Activated T-helper 17 cell treated with anti-CD3 and anti-CD28 coated beads, Interleukin-2, amount 50 U/mL, for 72 hours (primary cell): ENCODE results near the gene AZIN2. TPM values are rescaled to one million over a fixed set of nuclear protein-coding genes. Genes with fewer than 3 reads are reported as not detected.
A peak's percentile ranks its signal among the peaks of the same experiment; 100 is the strongest.
"Not testable (repeated sequence)": the region's sequence is repeated elsewhere in the genome, so short reads cannot be mapped to it uniquely, and the experiment has no call there.

Source experiments
- ATAC-seq: fragments of 150-1000 bp; cut with Tn5 transposase; replicated peaks from 2 replicates; pipeline ENCODE4 v1.10.0; 2021; ENCODE audit warnings: mild to moderate bottlenecking, moderate library complexity
- H3K27ac Mint-ChIP-seq: one replicate; pipeline ENCODE4 v1.8.0; 2022; ENCODE audit warnings: mixed read lengths
- H3K27me3 Mint-ChIP-seq: one replicate; pipeline ENCODE4 v1.8.0; 2022; ENCODE audit warnings: mixed read lengths
- H3K36me3 Mint-ChIP-seq: one replicate; pipeline ENCODE4 v1.8.0; 2022; ENCODE audit warnings: low read depth, mild to moderate bottlenecking, mixed read lengths
- H3K4me1 Mint-ChIP-seq: one replicate; pipeline ENCODE4 v1.8.0; 2022; ENCODE audit warnings: mixed read lengths
- H3K4me3 Mint-ChIP-seq: one replicate; pipeline ENCODE4 v1.8.0; 2022; ENCODE audit warnings: mild to moderate bottlenecking, mixed read lengths
- H3K9me3 Mint-ChIP-seq: one replicate; pipeline ENCODE4 v1.8.0; 2022; ENCODE audit warnings: mixed read lengths
- total RNA-seq, 2 donors: library from RNA; stranded (reverse); gene quantifications; one replicate each; pipeline ENCODE4 v1.2.3, GENCODE V29; 2022

AZIN2 gene
- total RNA-seq, 2 donors from 2014 or later: 3.4 to 3.7 TPM

- Mint-ChIP-seq H3K27ac (no peak overlapping the region), H3K4me3 (no peak overlapping the region), H3K27me3 (no peaks in the 10 kb centered on the region), H3K36me3 (peaks cover 4% of the 10 kb centered on the region), H3K9me3 (no peaks in the 10 kb centered on the region), H3K4me1 (peaks cover 5% of the 10 kb centered on the region)
- ATAC-seq: no peak
Observed at GRCh38 chr1:33120436-33121231, 39.7 kb downstream of the AZIN2 start.

GRCh38 chr1:33121728-33122127 is 40.8 kb downstream of the AZIN2 start:
- Mint-ChIP-seq H3K36me3 (peaks cover 8% of the 10 kb centered on the region), H3K4me1 (peaks cover 11% of the 10 kb centered on the region), H3K9me3 (no peaks in the 10 kb centered on the region), H3K4me3 (no peak overlapping the region), H3K27me3 (no peaks in the 10 kb centered on the region), H3K27ac (peak overlapping the region; percentile 14)
- ATAC-seq: no peak

GRCh38 chr1:33122483-33123178 is 41.7 kb downstream of the AZIN2 start:
- H3K9me3 Mint-ChIP-seq: no peaks in the 10 kb centered on the region
- H3K27me3 Mint-ChIP-seq: no peaks in the 10 kb centered on the region
- H3K4me3 Mint-ChIP-seq: no peak overlapping the region
- H3K36me3 Mint-ChIP-seq: peaks cover 13% of the 10 kb centered on the region
- H3K4me1 Mint-ChIP-seq: peaks cover 11% of the 10 kb centered on the region
- no peak for ATAC-seq
- peak overlapping the region; percentile 21 for H3K27ac Mint-ChIP-seq

- peak overlapping the region; percentile 21 for H3K27ac Mint-ChIP-seq
- peaks cover 11% of the 10 kb centered on the region for H3K4me1 Mint-ChIP-seq
- no peak for ATAC-seq
- no peaks in the 10 kb centered on the region for H3K27me3 Mint-ChIP-seq
- H3K9me3 Mint-ChIP-seq: no peaks in the 10 kb centered on the region
- no peak overlapping the region for H3K4me3 Mint-ChIP-seq
- H3K36me3 Mint-ChIP-seq: peaks cover 13% of the 10 kb centered on the region
Observed at GRCh38 chr1:33123266-33123665, 42.3 kb downstream of the AZIN2 start.

GRCh38 chr1:33124647-33125046 is 43.7 kb downstream of the AZIN2 start:
- H3K4me1 Mint-ChIP-seq: peaks cover 17% of the 10 kb centered on the region
- not testable (repeated sequence) for H3K9me3 Mint-ChIP-seq, ATAC-seq, H3K27ac Mint-ChIP-seq, H3K4me3 Mint-ChIP-seq, H3K27me3 Mint-ChIP-seq
- peaks cover 13% of the 10 kb centered on the region for H3K36me3 Mint-ChIP-seq

GRCh38 chr1:33126411-33127000 is 45.6 kb downstream of the AZIN2 start:
- Mint-ChIP-seq H3K27me3 (no peaks in the 10 kb centered on the region), H3K27ac (peak overlapping the region; percentile 97), H3K4me1 (peaks cover 31% of the 10 kb centered on the region), H3K9me3 (no peaks in the 10 kb centered on the region), H3K36me3 (peaks cover 13% of the 10 kb centered on the region), H3K4me3 (peak overlapping the region; percentile 95)
- no peak for ATAC-seq

- peak; percentile 92 for ATAC-seq
- H3K9me3 Mint-ChIP-seq: no peaks in the 10 kb centered on the region
- H3K27ac Mint-ChIP-seq: peak overlapping the region; percentile 97
- H3K36me3 Mint-ChIP-seq: peaks cover 13% of the 10 kb centered on the region
- H3K4me1 Mint-ChIP-seq: peaks cover 32% of the 10 kb centered on the region
- no peaks in the 10 kb centered on the region for H3K27me3 Mint-ChIP-seq
- H3K4me3 Mint-ChIP-seq: peak overlapping the region; percentile 95
Observed at GRCh38 chr1:33127001-33127823, 46.3 kb downstream of the AZIN2 start.

- no peak for ATAC-seq
- Mint-ChIP-seq H3K4me1 (peaks cover 39% of the 10 kb centered on the region), H3K27me3 (no peaks in the 10 kb centered on the region), H3K4me3 (peak overlapping the region; percentile 95), H3K27ac (peak overlapping the region; percentile 97), H3K36me3 (peaks cover 13% of the 10 kb centered on the region), H3K9me3 (no peaks in the 10 kb centered on the region)
Observed at GRCh38 chr1:33128781-33129180, 47.8 kb downstream of the AZIN2 start.

GRCh38 chr1:33130297-33130696 is 49.3 kb downstream of the AZIN2 start:
- H3K9me3 Mint-ChIP-seq: no peaks in the 10 kb centered on the region
- peak; percentile 66 for ATAC-seq
- H3K36me3 Mint-ChIP-seq: peaks cover 13% of the 10 kb centered on the region
- H3K27me3 Mint-ChIP-seq: no peaks in the 10 kb centered on the region
- H3K4me1 Mint-ChIP-seq: peaks cover 38% of the 10 kb centered on the region
- H3K27ac Mint-ChIP-seq: peak overlapping the region; percentile 90
- peak overlapping the region; percentile 65 for H3K4me3 Mint-ChIP-seq

GRCh38 chr1:33131191-33131590 is 50.2 kb downstream of the AZIN2 start:
- no peaks in the 10 kb centered on the region for H3K9me3 Mint-ChIP-seq
- peaks cover 6% of the 10 kb centered on the region for H3K36me3 Mint-ChIP-seq
- H3K4me3 Mint-ChIP-seq: peak overlapping the region; percentile 65
- H3K4me1 Mint-ChIP-seq: peaks cover 30% of the 10 kb centered on the region
- peak overlapping the region; percentile 90 for H3K27ac Mint-ChIP-seq
- no peaks in the 10 kb centered on the region for H3K27me3 Mint-ChIP-seq
- ATAC-seq: no peak

- peak overlapping the region; percentile 61 for H3K27ac Mint-ChIP-seq
- H3K27me3 Mint-ChIP-seq: no peaks in the 10 kb centered on the region
- peak; percentile 48 for ATAC-seq
- peaks cover 28% of the 10 kb centered on the region for H3K4me1 Mint-ChIP-seq
- H3K4me3 Mint-ChIP-seq: no peak overlapping the region
- no peaks in the 10 kb centered on the region for H3K9me3 Mint-ChIP-seq
- H3K36me3 Mint-ChIP-seq: no peaks in the 10 kb centered on the region
Observed at GRCh38 chr1:33132549-33132948, 51.6 kb downstream of the AZIN2 start.

GRCh38 chr1:33133478-33134105 is 52.6 kb downstream of the AZIN2 start:
- Mint-ChIP-seq H3K36me3 (no peaks in the 10 kb centered on the region), H3K4me3 (no peak overlapping the region), H3K4me1 (peaks cover 26% of the 10 kb centered on the region), H3K27me3 (no peaks in the 10 kb centered on the region), H3K9me3 (no peaks in the 10 kb centered on the region), H3K27ac (no peak overlapping the region)
- no peak for ATAC-seq

GRCh38 chr1:33136041-33136440 is 55.1 kb downstream of the AZIN2 start:
- peak overlapping the region; percentile 73 for H3K27ac Mint-ChIP-seq
- not testable (repeated sequence) for ATAC-seq, H3K9me3 Mint-ChIP-seq, H3K36me3 Mint-ChIP-seq, H3K27me3 Mint-ChIP-seq, H3K4me3 Mint-ChIP-seq
- H3K4me1 Mint-ChIP-seq: peaks cover 13% of the 10 kb centered on the region

GRCh38 chr1:33137800-33138199 is 56.8 kb downstream of the AZIN2 start:
- Mint-ChIP-seq H3K27me3 (no peaks in the 10 kb centered on the region), H3K4me1 (peaks cover 7% of the 10 kb centered on the region), H3K27ac (no peak overlapping the region), H3K36me3 (no peaks in the 10 kb centered on the region), H3K4me3 (no peak overlapping the region), H3K9me3 (no peaks in the 10 kb centered on the region)
- no peak for ATAC-seq
